Panc1 (cell line): ENCODE data around the gene WSCD2.

Source experiments
- POLR2AphosphoS5 ChIP-seq: IDR thresholded peaks from 2 replicates; pipeline ENCODE4 v1.6.1; 2012; ENCODE audit warnings: mild to moderate bottlenecking, low read depth, low read length, moderate library complexity
- TF ChIP-seq, protein P1 (sequence below): fragments of 450-650 bp; IDR thresholded peaks from 2 replicates; pipeline ENCODE4 v1.5.1; 2017; ENCODE audit warnings: mild to moderate bottlenecking

DNA sequence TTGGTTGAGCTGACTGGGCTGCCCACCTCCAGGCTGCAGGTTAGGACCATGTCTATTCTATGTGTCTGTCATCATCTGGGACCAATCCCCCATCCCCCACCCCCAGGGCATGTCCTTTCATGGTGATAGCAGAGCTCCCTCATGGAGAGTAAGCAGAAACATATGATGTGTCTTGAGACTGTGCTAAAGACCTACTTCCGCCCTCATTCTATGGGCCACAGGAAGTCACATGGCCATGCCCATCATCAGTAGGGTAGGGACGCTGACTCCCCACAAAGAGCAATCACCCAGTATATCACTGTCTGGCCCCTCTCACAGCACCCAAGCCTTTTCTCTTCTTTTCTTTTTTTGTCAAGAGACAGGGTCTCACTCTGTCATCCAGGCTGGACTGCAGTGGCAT is 110.3 kb downstream of the WSCD2 start:
- no peak for TF ChIP-seq POLR2AphosphoS5
- TF ChIP-seq, protein P1, sequence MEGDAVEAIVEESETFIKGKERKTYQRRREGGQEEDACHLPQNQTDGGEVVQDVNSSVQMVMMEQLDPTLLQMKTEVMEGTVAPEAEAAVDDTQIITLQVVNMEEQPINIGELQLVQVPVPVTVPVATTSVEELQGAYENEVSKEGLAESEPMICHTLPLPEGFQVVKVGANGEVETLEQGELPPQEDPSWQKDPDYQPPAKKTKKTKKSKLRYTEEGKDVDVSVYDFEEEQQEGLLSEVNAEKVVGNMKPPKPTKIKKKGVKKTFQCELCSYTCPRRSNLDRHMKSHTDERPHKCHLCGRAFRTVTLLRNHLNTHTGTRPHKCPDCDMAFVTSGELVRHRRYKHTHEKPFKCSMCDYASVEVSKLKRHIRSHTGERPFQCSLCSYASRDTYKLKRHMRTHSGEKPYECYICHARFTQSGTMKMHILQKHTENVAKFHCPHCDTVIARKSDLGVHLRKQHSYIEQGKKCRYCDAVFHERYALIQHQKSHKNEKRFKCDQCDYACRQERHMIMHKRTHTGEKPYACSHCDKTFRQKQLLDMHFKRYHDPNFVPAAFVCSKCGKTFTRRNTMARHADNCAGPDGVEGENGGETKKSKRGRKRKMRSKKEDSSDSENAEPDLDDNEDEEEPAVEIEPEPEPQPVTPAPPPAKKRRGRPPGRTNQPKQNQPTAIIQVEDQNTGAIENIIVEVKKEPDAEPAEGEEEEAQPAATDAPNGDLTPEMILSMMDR = no peak
